GM21390 (cell line): ENCODE results near the gene DAPK1.
"Not testable (repeated sequence)": the region's sequence is repeated elsewhere in the genome, so short reads cannot be mapped to it uniquely, and the experiment has no call there.

Source experiments
- ATAC-seq: cut with Tn5 transposase; IDR thresholded peaks from one replicate; pipeline ENCODE4 v1.9.1; 2021; ENCODE audit not compliant: unreplicated experiment

DAPK1 gene

GRCh38 chr9:87498046-87498810 lies 561 bp downstream of the DAPK1 start:
- ATAC-seq = peak; percentile 24

GRCh38 chr9:87498811-87499360 lies 1.2 kb downstream of the DAPK1 start:
- ATAC-seq = no peak

GRCh38 chr9:87499424-87500017 lies 1.9 kb downstream of the DAPK1 start:
- peak; percentile 60 for ATAC-seq

- ATAC-seq = no peak
These were observed 3.0 kb downstream of the DAPK1 start for GRCh38 chr9:87500491-87501270.

GRCh38 chr9:87501271-87501656 lies 3.6 kb downstream of the DAPK1 start:
- ATAC-seq = not testable (repeated sequence)

GRCh38 chr9:87501806-87502205 lies 4.1 kb downstream of the DAPK1 start:
- no peak for ATAC-seq

GRCh38 chr9:87502391-87503221 lies 4.9 kb downstream of the DAPK1 start:
- no peak for ATAC-seq

GRCh38 chr9:87503430-87503829 lies 5.8 kb downstream of the DAPK1 start:
- no peak for ATAC-seq

- no peak for ATAC-seq
These were observed 6.3 kb downstream of the DAPK1 start for GRCh38 chr9:87503927-87504326.

GRCh38 chr9:87504938-87505337 lies 7.3 kb downstream of the DAPK1 start:
- ATAC-seq = no peak

- ATAC-seq = no peak
These were observed 8.4 kb downstream of the DAPK1 start for GRCh38 chr9:87505869-87506678.

- ATAC-seq = no peak
These were observed 9.9 kb downstream of the DAPK1 start for GRCh38 chr9:87507576-87507975.

- no peak for ATAC-seq
These were observed 12.6 kb downstream of the DAPK1 start for GRCh38 chr9:87510252-87510683.

- no peak for ATAC-seq
These were observed 14.6 kb downstream of the DAPK1 start for GRCh38 chr9:87512311-87512710.

GRCh38 chr9:87513161-87513560 lies 15.5 kb downstream of the DAPK1 start:
- no peak for ATAC-seq

GRCh38 chr9:87513880-87514535 lies 16.3 kb downstream of the DAPK1 start:
- no peak for ATAC-seq

- no peak for ATAC-seq
These were observed 17.3 kb downstream of the DAPK1 start for GRCh38 chr9:87515006-87515405.

GRCh38 chr9:87515588-87516221 lies 18.0 kb downstream of the DAPK1 start:
- ATAC-seq = no peak
